Stomach (tissue), 9 donors: ENCODE measurements around the gene SDHC. TPM values are rescaled to one million over a fixed set of nuclear protein-coding genes. Genes with fewer than 3 reads are reported as not detected.

Experiments used
- DNase-seq, 2 donors: peaks; one replicate each; pipeline versions ENCODE4 v3.0.0 to v3.0.0-alpha.2; 2013 to 2019
- H3K27ac ChIP-seq, 5 donors: fragments of 200-600 bp in 4 of 5; sonication (generic) in 4 of 5; one replicate each; pipeline ENCODE4 v1.5.1; 2013 to 2019; ENCODE audit warnings: mild to moderate bottlenecking in 1 of 5, moderate library complexity in 1 of 5
- H3K27me3 ChIP-seq, 3 donors: fragments of 200-600 bp; sonication (generic); one replicate each; pipeline ENCODE4 v1.5.1; 2017 to 2019; ENCODE audit warnings: mixed run types in 1 of 3
- H3K36me3 ChIP-seq, 4 donors: fragments of 200-600 bp; sonication (generic); 1 replicate in 3 of 4; 2 replicates in 1 of 4; pipeline ENCODE4 v1.5.1; 2016 to 2019
- H3K4me1 ChIP-seq, 4 donors: fragments of 200-600 bp; sonication (generic); one replicate each; pipeline ENCODE4 v1.5.1; 2016 to 2019
- H3K4me3 ChIP-seq, 4 donors: fragments of 200-600 bp; sonication (generic) in 3 of 4; one replicate each; pipeline ENCODE4 v1.5.1; 2016 to 2019; ENCODE audit warnings: mild to moderate bottlenecking in 1 of 4
- H3K9me3 ChIP-seq, 4 donors: fragments of 200-600 bp; sonication (generic); one replicate each; pipeline ENCODE4 v1.5.1; 2016 to 2019
- EP300 ChIP-seq: sonication (generic); formaldehyde crosslinking; IDR thresholded peaks from one replicate; pipeline ENCODE4 v1.6.1; 2017; ENCODE audit warnings: antibody characterized with exemption
- POLR2A ChIP-seq, 4 donors: fragments of 450-650 bp; IDR thresholded peaks; one replicate each; pipeline ENCODE4 v1.6.1; 2016; ENCODE audit warnings: antibody characterized with exemption in 4 of 4, control low read depth in 2 of 4, mild to moderate bottlenecking in 1 of 4, moderate library complexity in 1 of 4
- POLR2AphosphoS5 ChIP-seq, 3 donors: sonication (generic); formaldehyde crosslinking; IDR thresholded peaks; one replicate each; pipeline ENCODE4 v1.6.1; 2016; ENCODE audit warnings: antibody characterized with exemption in 3 of 3
- WGBS, 5 donors: extraction: QIAGEN DNeasy Blood & Tissue Kit in 3 of 5; methylation state at CpG; one replicate each; pipeline versions ENCODE4 v1.1.5 to v1.1.7; 2013 to 2018; 5-methylcytosine and 5-hydroxymethylcytosine counted together
- intact Hi-C: fragments of 100-400 bp; cut with DNase I; formaldehyde crosslinking; loops from one replicate; pipeline ENCODE4 v1.15.1; 2023; ENCODE audit warnings: low total_unique reads
- polyA plus RNA-seq, 3 donors: library from polyadenylated mRNA; stranded (reverse); fragments of 200-250 nt; gene quantifications; one replicate each; pipeline ENCODE4 v1.2.3, GENCODE V29; 2013
- total RNA-seq, 5 donors: library from RNA; depleted of rRNA; stranded (reverse); fragments of >200 nt; gene quantifications; one replicate each; pipeline versions ENCODE4 v1.1.0 to v1.2.3, GENCODE V29; 2014 to 2016
- TF ChIP-seq, protein P1 (sequence below), 7 experiments: fragments of 450-650 bp in 4 of 7; fragments of 200-600 bp in 3 of 7; sonication (generic) in 3 of 7; IDR thresholded peaks; one replicate each; pipeline ENCODE4 v1.5.1; 2016 to 2019; ENCODE audit warnings: antibody characterized with exemption in 7 of 7, control low read depth in 2 of 7, mild to moderate bottlenecking in 1 of 7
- donor health status: healthy with polysubstance abuse.
- donor health status: Bipolar disorder and iron deficiency.
- donor health status: healthy.

SDHC gene
- total and polyA plus RNA-seq, 8 donors = 28.3 to 165 (median 92.3) TPM

- no peaks in the 10 kb centered on the region for H3K36me3 ChIP-seq
- peaks cover 11 to 23% (median 14%) of the 10 kb centered on the region in 4 donors for H3K4me1 ChIP-seq
- H3K27me3 ChIP-seq = no peaks in the 10 kb centered on the region
- H3K9me3 ChIP-seq = no peaks in the 10 kb centered on the region
- intact Hi-C loops = no loop called here
- 62 to 83% (median 80%) methylated on average over 5 of the region's 5 CpGs for WGBS, 5 donors
- TF ChIP-seq POLR2AphosphoS5 (IDR thresholded peaks at IDR 0.05) = no peak
- TF ChIP-seq POLR2A (IDR thresholded peaks at IDR 0.05) = no peak
- TF ChIP-seq, protein P1, sequence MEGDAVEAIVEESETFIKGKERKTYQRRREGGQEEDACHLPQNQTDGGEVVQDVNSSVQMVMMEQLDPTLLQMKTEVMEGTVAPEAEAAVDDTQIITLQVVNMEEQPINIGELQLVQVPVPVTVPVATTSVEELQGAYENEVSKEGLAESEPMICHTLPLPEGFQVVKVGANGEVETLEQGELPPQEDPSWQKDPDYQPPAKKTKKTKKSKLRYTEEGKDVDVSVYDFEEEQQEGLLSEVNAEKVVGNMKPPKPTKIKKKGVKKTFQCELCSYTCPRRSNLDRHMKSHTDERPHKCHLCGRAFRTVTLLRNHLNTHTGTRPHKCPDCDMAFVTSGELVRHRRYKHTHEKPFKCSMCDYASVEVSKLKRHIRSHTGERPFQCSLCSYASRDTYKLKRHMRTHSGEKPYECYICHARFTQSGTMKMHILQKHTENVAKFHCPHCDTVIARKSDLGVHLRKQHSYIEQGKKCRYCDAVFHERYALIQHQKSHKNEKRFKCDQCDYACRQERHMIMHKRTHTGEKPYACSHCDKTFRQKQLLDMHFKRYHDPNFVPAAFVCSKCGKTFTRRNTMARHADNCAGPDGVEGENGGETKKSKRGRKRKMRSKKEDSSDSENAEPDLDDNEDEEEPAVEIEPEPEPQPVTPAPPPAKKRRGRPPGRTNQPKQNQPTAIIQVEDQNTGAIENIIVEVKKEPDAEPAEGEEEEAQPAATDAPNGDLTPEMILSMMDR (IDR thresholded peaks at IDR 0.05) = no peak
- no peak for TF ChIP-seq EP300
- H3K4me3 ChIP-seq = no peak overlapping the region
- DNase-seq = no peak
- H3K27ac ChIP-seq = no peak overlapping the region
Measured at GRCh38 chr1:161378014-161378413, 63.8 kb downstream of the SDHC start.

- DNase-seq = no peak
- Histone ChIP-seq H3K36me3 (no peaks in the 10 kb centered on the region), H3K27me3 (no peaks in the 10 kb centered on the region), H3K9me3 (no peaks in the 10 kb centered on the region), H3K27ac (no peak overlapping the region), H3K4me3 (no peak overlapping the region), H3K4me1 (peaks cover 11 to 24% (median 14%) of the 10 kb centered on the region in 4 donors)
- no peak for TF ChIP-seq EP300
- no peak for TF ChIP-seq POLR2A (IDR thresholded peaks at IDR 0.05)
- no peak for TF ChIP-seq POLR2AphosphoS5 (IDR thresholded peaks at IDR 0.05)
- TF ChIP-seq, protein P1 (IDR thresholded peaks at IDR 0.05) = no peak
- WGBS, 5 donors = 77 to 86% (median 82%) methylated on average over 18 of the region's 18 CpGs
- intact Hi-C loops = no loop called here
Measured at GRCh38 chr1:161379071-161379470, 64.9 kb downstream of the SDHC start.

DNA sequence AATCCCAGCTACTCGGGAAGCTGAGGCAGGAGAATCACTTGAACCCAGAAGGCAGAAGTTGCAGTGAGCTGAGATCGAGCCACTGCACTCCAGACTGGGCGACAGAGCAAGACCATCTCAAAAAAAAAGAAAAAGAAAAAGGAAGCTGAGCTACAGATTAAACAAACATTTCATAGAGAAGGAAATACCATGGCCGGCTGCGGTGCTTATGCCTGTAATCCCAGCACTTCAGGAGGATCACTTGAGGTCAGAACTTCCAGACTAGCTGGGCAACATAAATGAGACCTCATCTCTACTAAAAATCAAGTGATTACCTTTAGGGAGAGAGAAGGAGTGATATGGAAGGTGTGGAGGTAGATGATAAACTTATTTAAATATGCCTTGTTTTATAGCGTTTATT lies 67.5 kb downstream of the SDHC start:
- peak overlapping the region in 3 of 5 donors; percentile 44 to 66 (median 46) for H3K27ac ChIP-seq

DNA sequence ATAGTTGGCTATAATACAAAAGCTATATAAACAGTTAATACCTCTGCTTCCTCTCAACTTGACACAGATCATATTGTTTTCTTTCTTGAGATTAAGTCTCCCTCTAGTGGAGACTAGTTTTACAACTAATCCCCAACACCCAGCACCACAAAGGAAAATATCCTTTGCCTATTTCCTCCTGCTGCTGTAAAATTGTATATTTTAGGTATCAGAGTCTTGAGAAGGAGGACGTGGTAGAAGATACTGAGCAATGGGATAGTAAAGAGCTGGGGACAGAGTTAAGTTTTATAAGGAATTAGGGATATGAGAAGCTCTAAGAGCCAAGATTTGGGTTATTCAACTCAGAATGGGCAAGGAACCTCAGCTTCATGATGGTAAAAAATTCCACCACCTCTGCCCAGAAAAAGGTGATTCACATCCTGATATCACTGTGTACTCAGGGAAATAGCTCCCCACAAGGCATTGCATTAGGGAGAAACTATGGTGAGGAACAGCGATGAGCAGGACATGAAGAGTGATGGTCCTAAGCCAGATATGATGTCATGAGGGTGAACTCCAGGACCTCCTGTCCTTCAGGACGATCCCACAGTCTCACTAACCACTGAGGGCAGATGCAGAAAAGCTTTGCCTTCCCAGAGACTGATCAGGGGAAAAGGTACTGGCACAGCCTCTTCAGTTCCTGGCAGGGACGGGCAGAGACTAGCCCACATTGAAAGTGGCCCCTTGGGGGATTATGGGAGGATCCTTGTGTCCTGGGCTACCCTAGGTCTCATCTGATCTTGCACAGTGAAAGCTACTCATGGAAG lies 68.2 kb downstream of the SDHC start:
- no peaks in the 10 kb centered on the region for H3K27me3 ChIP-seq
- H3K9me3 ChIP-seq = no peaks in the 10 kb centered on the region
- DNase-seq = peak in 1 of 2 donors; percentile 81
- peaks cover 11 to 18% (median 14%) of the 10 kb centered on the region in 4 donors for H3K4me1 ChIP-seq
- intact Hi-C loops = loop anchor here (5.0 kb wide), 1 partner anchor 155 kb away; the partner anchor contains the start of gene TOMM40L
- no peaks in the 10 kb centered on the region for H3K36me3 ChIP-seq
- H3K27ac ChIP-seq = peak overlapping the region in 4 of 5 donors; percentile 44 to 66 (median 57)
- WGBS, 5 donors = 33 to 42% (median 40%) methylated on average over 4 of the region's 4 CpGs
- H3K4me3 ChIP-seq = no peak overlapping the region
- TF ChIP-seq, protein P1 (IDR thresholded peaks at IDR 0.05) = peak in 4 of 7 experiments; percentile 47 to 75 (median 59)
- TF ChIP-seq POLR2AphosphoS5 (IDR thresholded peaks at IDR 0.05) (peak in 1 of 3 donors; percentile 29), POLR2A (IDR thresholded peaks at IDR 0.05) (no peak), EP300 (no peak)

More for the DNA sequence above, 67.5 kb downstream of the SDHC start:
- Histone ChIP-seq H3K4me3 (no peak overlapping the region), H3K9me3 (no peaks in the 10 kb centered on the region), H3K4me1 (peaks cover 11 to 24% (median 14%) of the 10 kb centered on the region in 4 donors), H3K27me3 (no peaks in the 10 kb centered on the region), H3K36me3 (no peaks in the 10 kb centered on the region)
- WGBS, 5 donors = 24 to 50% (median 31%) methylated on average over 6 of the region's 6 CpGs
- intact Hi-C loops = loop anchor here (5.0 kb wide), 1 partner anchor 154 kb away; the partner anchor contains the start of gene TOMM40L
- no peak for DNase-seq
- TF ChIP-seq POLR2A (IDR thresholded peaks at IDR 0.05) = no peak
- TF ChIP-seq POLR2AphosphoS5 (IDR thresholded peaks at IDR 0.05) = no peak
- TF ChIP-seq EP300 = no peak
- TF ChIP-seq, protein P1 (IDR thresholded peaks at IDR 0.05) = no peak
